ENCODE measurements around the gene GRIN2A. TPM values are rescaled to one million over a fixed set of nuclear protein-coding genes. Genes with fewer than 3 reads are reported as not detected.

Gene GRIN2A
- total and polyA plus RNA-seq, 2 of the 13 experiments (the other 11 are each of a cell fraction or from before 2014, with no cell fraction given): not detected

- no peak overlapping the region for H2AFZ ChIP-seq (ENCODE audit: low read length)
- WGBS (ENCODE audit: low lambda C conversion rate): 14% methylated on average over 3 of the region's 3 CpGs
- FAIRE-seq: no peak
- BruUV-seq (replicated peaks): no TSS peak
- no peaks in the 10 kb centered on the region for H4K20me1 ChIP-seq (ENCODE audit: insufficient read depth, low read length)
- peaks cover 8% of the 10 kb centered on the region for H3K9me3 ChIP-seq (ENCODE audit: low read length)
- no peak overlapping the region for H3K27ac ChIP-seq (ENCODE audit: extremely low read length, insufficient read depth, low read length)
- ChIA-PET POLR2A (no interaction called here), CTCF (ENCODE audit: low intra/inter-chr PET ratio, low total read pairs) (no interaction called here)
- TF ChIP-seq MBNL3 (CRISPR knock-in tag; conservative IDR thresholded peaks at IDR 0.05) (no peak), PAF1 (CRISPR knock-in tag; IDR thresholded peaks at IDR 0.05) (no peak), SPEN (CRISPR knock-in tag; IDR thresholded peaks at IDR 0.05; ENCODE audit: low read depth) (no peak), MAFK (conservative IDR thresholded peaks at IDR 0.05 in 1 of 2, IDR thresholded peaks at IDR 0.05 in 1 of 2; ENCODE audit: low read length in 2 of 2) (peak; percentile 58 to 65), MAFF (IDR thresholded peaks at IDR 0.05; ENCODE audit: low read depth, low read length) (peak; percentile 47), CEBPG (CRISPR knock-in tag; IDR thresholded peaks at IDR 0.05) (no peak)
- TF ChIP-seq, protein P1, sequence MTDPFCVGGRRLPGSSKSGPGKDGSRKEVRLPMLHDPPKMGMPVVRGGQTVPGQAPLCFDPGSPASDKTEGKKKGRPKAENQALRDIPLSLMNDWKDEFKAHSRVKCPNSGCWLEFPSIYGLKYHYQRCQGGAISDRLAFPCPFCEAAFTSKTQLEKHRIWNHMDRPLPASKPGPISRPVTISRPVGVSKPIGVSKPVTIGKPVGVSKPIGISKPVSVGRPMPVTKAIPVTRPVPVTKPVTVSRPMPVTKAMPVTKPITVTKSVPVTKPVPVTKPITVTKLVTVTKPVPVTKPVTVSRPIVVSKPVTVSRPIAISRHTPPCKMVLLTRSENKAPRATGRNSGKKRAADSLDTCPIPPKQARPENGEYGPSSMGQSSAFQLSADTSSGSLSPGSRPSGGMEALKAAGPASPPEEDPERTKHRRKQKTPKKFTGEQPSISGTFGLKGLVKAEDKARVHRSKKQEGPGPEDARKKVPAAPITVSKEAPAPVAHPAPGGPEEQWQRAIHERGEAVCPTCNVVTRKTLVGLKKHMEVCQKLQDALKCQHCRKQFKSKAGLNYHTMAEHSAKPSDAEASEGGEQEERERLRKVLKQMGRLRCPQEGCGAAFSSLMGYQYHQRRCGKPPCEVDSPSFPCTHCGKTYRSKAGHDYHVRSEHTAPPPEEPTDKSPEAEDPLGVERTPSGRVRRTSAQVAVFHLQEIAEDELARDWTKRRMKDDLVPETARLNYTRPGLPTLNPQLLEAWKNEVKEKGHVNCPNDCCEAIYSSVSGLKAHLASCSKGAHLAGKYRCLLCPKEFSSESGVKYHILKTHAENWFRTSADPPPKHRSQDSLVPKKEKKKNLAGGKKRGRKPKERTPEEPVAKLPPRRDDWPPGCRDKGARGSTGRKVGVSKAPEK (CRISPR knock-in tag; IDR thresholded peaks at IDR 0.05; ENCODE audit: borderline replicate concordance): no peak
- TF ChIP-seq, protein P2, sequence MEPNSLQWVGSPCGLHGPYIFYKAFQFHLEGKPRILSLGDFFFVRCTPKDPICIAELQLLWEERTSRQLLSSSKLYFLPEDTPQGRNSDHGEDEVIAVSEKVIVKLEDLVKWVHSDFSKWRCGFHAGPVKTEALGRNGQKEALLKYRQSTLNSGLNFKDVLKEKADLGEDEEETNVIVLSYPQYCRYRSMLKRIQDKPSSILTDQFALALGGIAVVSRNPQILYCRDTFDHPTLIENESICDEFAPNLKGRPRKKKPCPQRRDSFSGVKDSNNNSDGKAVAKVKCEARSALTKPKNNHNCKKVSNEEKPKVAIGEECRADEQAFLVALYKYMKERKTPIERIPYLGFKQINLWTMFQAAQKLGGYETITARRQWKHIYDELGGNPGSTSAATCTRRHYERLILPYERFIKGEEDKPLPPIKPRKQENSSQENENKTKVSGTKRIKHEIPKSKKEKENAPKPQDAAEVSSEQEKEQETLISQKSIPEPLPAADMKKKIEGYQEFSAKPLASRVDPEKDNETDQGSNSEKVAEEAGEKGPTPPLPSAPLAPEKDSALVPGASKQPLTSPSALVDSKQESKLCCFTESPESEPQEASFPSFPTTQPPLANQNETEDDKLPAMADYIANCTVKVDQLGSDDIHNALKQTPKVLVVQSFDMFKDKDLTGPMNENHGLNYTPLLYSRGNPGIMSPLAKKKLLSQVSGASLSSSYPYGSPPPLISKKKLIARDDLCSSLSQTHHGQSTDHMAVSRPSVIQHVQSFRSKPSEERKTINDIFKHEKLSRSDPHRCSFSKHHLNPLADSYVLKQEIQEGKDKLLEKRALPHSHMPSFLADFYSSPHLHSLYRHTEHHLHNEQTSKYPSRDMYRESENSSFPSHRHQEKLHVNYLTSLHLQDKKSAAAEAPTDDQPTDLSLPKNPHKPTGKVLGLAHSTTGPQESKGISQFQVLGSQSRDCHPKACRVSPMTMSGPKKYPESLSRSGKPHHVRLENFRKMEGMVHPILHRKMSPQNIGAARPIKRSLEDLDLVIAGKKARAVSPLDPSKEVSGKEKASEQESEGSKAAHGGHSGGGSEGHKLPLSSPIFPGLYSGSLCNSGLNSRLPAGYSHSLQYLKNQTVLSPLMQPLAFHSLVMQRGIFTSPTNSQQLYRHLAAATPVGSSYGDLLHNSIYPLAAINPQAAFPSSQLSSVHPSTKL (CRISPR knock-in tag; IDR thresholded peaks at IDR 0.05): no peak
- no peak overlapping the region for H3K4me3 ChIP-seq (replicated peaks in 1 of 3; ENCODE audit: insufficient read depth in 1 of 3, low read depth in 2 of 3, low read length in 3 of 3)
- no peaks in the 10 kb centered on the region for H3K79me2 ChIP-seq (ENCODE audit: insufficient read depth, low read length)
- ATAC-seq: no peak
- no peak overlapping the region for H3K4me2 ChIP-seq (ENCODE audit: low read depth, low read length)
- in situ Hi-C loops (cut with HindIII; ENCODE audit: extremely low pct_ligation_motif_present, low pct_unique_long_range_greater_than_20kb) (no loop called here), intact Hi-C loops (cut with micrococcal nuclease; ENCODE audit: unreplicated experiment) (no loop called here)
- no peak overlapping the region for H3K9ac ChIP-seq (ENCODE audit: insufficient read depth, low read depth, low read length)
- H3K36me3 ChIP-seq (replicated peaks in 1 of 2; ENCODE audit: control insufficient read depth in 1 of 2, insufficient read depth in 2 of 2, low read length in 2 of 2): no peaks in the 10 kb centered on the region
- peaks cover 0 to 7% of the 10 kb centered on the region in 2 experiments; a peak in 2 of 5 replicates for H3K27me3 ChIP-seq (ENCODE audit: control insufficient read depth in 1 of 2, insufficient read depth in 2 of 2, low read length in 2 of 2)
- H3K4me1 ChIP-seq (ENCODE audit: insufficient read depth, low read length): peaks cover 10% of the 10 kb centered on the region
- no peak for DNase-seq (ENCODE audit: low spot score)
Measured at GRCh38 chr16:10206865-10207264, 24.6 kb upstream of the GRIN2A start.

Measured in HepG2 (cell line).